GM12878 (cell line): ENCODE data around the gene PACS1. TPM values are rescaled to one million over a fixed set of nuclear protein-coding genes. Genes with fewer than 3 reads are reported as not detected.

Experiments used
- MYC ChIP-seq: IDR thresholded peaks from 2 replicates; pipeline ENCODE4 v1.6.1; 2011; ENCODE audit warnings: mild to moderate bottlenecking, low read length, moderate library complexity, inconsistent platforms; ENCODE audit not compliant: insufficient read depth, insufficient replicate concordance, insufficient read length, severe bottlenecking
- NR2C1 ChIP-seq: fragments of 450-650 bp; IDR thresholded peaks from 2 replicates; pipeline ENCODE4 v1.6.1; 2017; ENCODE audit warnings: antibody characterized with exemption, mild to moderate bottlenecking, moderate library complexity
- NRF1 ChIP-seq: conservative IDR thresholded peaks from 2 replicates; pipeline ENCODE4 v1.6.1; 2011; ENCODE audit warnings: mild to moderate bottlenecking, low read depth, low read length, improper control_type of control experiment
- PML ChIP-seq: IDR thresholded peaks from 2 replicates; pipeline ENCODE4 v1.6.1; 2012; ENCODE audit warnings: low read length, inconsistent platforms
- RCOR1 ChIP-seq: conservative IDR thresholded peaks from 2 replicates; pipeline ENCODE4 v1.6.1; 2012; ENCODE audit warnings: low read depth, low read length, improper control_type of control experiment
- SMAD1 ChIP-seq: fragments of 450-650 bp; IDR thresholded peaks from 2 replicates; pipeline ENCODE4 v1.6.1; 2018; ENCODE audit warnings: mild to moderate bottlenecking, low read depth; ENCODE audit not compliant: partially characterized antibody
- ZNF622 ChIP-seq: fragments of 450-650 bp; IDR thresholded peaks from 2 replicates; pipeline ENCODE4 v1.6.1; 2017; ENCODE audit warnings: mild to moderate bottlenecking, inconsistent platforms
- polyA plus RNA-seq, 11 experiments: library from polyadenylated mRNA; depleted of rRNA in 4 of 11; unstranded in 6 of 11; stranded (reverse) in 5 of 11; fragments of >200 nt; fragmentation: Nextera tagmentation in 4 of 11; fragmentation: Illumina TruSeq in 1 of 11; extraction: Ambion mirVana in 4 of 11; extraction: Trizol in 1 of 11; gene quantifications; 1 replicate in 1 of 11; 2 replicates in 10 of 11; pipeline versions ENCODE4 v1.2.1 to v1.2.3, GENCODE V29; 2011 to 2016; ENCODE audit warnings: inconsistent platforms in 2 of 11, missing spikeins in 2 of 11, low read depth in 1 of 11
- total RNA-seq, 4 experiments: library from RNA; depleted of rRNA in 3 of 4; stranded (reverse); fragments of >200 nt in 3 of 4; fragmentation: Illumina TruSeq in 1 of 4; extraction: Trizol in 1 of 4; gene quantifications; 2 replicates each; pipeline versions ENCODE4 v1.2.1 to v1.2.3, GENCODE V29; 2013 to 2021
- TF ChIP-seq, protein P1 (sequence below): fragments of 450-650 bp; IDR thresholded peaks from 2 replicates; pipeline ENCODE4 v1.6.1; 2017; ENCODE audit warnings: antibody characterized with exemption, mild to moderate bottlenecking, moderate library complexity
- TF ChIP-seq, protein P2 (sequence below): fragments of 450-650 bp; IDR thresholded peaks from 2 replicates; pipeline ENCODE4 v1.6.1; 2017; ENCODE audit warnings: mild to moderate bottlenecking
- TF ChIP-seq, protein P3 (sequence below): fragments of 450-650 bp; formaldehyde crosslinking; IDR thresholded peaks from 2 replicates; pipeline ENCODE4 v1.4.0; 2022; ENCODE audit warnings: mild to moderate bottlenecking, moderate library complexity
- TF ChIP-seq, protein P4 (sequence below): IDR thresholded peaks from 2 replicates; pipeline ENCODE4 v1.6.1; 2012; ENCODE audit warnings: low read depth, low read length, improper control_type of control experiment
- TF ChIP-seq, protein P5 (sequence below), 3 experiments: IDR thresholded peaks in 2 of 3; conservative IDR thresholded peaks in 1 of 3; 2 replicates each; pipeline ENCODE4 v1.5.1; 2011; ENCODE audit warnings: low read depth in 3 of 3, low read length in 3 of 3, mild to moderate bottlenecking in 3 of 3, control low read depth in 2 of 3, moderate library complexity in 2 of 3, inconsistent platforms in 1 of 3, mixed read lengths in 1 of 3; ENCODE audit not compliant: control insufficient read depth in 2 of 3, insufficient read depth in 1 of 3; ENCODE audit errors: extremely low read depth in 1 of 3
- TF ChIP-seq, protein P6 (sequence below): fragments of 150-350 bp; IDR thresholded peaks from 2 replicates; pipeline ENCODE4 v1.6.1; 2016; ENCODE audit warnings: low read depth, low read length

The PACS1 gene
- total and polyA plus RNA-seq, 10 of the 15 experiments (the other 5 are each of a cell fraction or from before 2014, with no cell fraction given), result 1.1 to 74.3 (median 17.9) TPM

DNA sequence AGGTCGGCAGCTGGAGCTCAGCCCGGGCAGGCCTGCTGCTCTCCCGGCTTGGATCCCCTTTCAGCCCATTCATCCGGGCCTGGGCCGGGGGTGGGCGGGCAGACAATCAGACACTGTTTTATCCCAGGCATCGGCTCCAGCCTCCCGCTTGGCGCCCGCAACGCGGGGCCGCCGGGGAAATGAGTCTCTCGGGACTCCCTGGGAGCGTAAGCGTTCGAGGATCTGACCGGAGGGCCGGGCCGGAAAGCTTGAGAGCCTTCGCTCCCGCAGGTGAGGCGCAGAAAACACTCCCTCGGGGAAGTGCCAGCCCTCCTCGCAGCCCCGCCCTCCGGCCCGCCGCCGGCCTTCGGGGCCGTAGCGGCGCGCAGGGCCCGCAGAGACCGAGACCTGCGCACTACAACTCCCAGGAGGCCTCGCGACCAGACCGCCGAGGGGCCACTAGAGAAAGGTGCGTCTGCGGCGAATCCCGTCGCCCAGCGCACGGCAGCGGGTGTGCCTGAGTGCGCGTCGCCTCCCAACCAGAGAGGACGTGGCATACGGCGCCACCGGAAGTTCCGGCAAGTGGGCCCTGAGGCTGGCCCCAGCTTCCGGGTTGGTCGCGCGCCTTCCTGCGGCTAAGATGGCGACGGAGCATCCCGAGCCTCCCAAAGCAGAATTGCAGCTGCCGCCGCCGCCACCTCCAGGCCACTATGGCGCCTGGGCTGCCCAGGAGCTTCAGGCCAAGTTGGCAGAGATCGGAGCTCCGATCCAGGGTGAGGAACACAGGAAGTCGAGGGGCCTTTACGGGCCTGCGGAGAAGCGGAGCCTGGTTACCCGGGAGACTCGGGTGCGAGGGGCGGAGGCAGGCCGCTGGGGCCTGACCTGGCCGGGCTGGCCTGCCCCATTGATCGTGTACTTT, 18.1 kb upstream of the PACS1 start, which contains the start of gene SF3B2 (continued):
- TF ChIP-seq, protein P1, sequence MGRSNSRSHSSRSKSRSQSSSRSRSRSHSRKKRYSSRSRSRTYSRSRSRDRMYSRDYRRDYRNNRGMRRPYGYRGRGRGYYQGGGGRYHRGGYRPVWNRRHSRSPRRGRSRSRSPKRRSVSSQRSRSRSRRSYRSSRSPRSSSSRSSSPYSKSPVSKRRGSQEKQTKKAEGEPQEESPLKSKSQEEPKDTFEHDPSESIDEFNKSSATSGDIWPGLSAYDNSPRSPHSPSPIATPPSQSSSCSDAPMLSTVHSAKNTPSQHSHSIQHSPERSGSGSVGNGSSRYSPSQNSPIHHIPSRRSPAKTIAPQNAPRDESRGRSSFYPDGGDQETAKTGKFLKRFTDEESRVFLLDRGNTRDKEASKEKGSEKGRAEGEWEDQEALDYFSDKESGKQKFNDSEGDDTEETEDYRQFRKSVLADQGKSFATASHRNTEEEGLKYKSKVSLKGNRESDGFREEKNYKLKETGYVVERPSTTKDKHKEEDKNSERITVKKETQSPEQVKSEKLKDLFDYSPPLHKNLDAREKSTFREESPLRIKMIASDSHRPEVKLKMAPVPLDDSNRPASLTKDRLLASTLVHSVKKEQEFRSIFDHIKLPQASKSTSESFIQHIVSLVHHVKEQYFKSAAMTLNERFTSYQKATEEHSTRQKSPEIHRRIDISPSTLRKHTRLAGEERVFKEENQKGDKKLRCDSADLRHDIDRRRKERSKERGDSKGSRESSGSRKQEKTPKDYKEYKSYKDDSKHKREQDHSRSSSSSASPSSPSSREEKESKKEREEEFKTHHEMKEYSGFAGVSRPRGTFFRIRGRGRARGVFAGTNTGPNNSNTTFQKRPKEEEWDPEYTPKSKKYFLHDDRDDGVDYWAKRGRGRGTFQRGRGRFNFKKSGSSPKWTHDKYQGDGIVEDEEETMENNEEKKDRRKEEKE, result no peak
- TF ChIP-seq SMAD1, result no peak
- peak; percentile 84 for TF ChIP-seq NR2C1
- TF ChIP-seq, protein P2, sequence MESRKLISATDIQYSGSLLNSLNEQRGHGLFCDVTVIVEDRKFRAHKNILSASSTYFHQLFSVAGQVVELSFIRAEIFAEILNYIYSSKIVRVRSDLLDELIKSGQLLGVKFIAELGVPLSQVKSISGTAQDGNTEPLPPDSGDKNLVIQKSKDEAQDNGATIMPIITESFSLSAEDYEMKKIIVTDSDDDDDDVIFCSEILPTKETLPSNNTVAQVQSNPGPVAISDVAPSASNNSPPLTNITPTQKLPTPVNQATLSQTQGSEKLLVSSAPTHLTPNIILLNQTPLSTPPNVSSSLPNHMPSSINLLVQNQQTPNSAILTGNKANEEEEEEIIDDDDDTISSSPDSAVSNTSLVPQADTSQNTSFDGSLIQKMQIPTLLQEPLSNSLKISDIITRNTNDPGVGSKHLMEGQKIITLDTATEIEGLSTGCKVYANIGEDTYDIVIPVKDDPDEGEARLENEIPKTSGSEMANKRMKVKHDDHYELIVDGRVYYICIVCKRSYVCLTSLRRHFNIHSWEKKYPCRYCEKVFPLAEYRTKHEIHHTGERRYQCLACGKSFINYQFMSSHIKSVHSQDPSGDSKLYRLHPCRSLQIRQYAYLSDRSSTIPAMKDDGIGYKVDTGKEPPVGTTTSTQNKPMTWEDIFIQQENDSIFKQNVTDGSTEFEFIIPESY, result no peak
- TF ChIP-seq, protein P3, sequence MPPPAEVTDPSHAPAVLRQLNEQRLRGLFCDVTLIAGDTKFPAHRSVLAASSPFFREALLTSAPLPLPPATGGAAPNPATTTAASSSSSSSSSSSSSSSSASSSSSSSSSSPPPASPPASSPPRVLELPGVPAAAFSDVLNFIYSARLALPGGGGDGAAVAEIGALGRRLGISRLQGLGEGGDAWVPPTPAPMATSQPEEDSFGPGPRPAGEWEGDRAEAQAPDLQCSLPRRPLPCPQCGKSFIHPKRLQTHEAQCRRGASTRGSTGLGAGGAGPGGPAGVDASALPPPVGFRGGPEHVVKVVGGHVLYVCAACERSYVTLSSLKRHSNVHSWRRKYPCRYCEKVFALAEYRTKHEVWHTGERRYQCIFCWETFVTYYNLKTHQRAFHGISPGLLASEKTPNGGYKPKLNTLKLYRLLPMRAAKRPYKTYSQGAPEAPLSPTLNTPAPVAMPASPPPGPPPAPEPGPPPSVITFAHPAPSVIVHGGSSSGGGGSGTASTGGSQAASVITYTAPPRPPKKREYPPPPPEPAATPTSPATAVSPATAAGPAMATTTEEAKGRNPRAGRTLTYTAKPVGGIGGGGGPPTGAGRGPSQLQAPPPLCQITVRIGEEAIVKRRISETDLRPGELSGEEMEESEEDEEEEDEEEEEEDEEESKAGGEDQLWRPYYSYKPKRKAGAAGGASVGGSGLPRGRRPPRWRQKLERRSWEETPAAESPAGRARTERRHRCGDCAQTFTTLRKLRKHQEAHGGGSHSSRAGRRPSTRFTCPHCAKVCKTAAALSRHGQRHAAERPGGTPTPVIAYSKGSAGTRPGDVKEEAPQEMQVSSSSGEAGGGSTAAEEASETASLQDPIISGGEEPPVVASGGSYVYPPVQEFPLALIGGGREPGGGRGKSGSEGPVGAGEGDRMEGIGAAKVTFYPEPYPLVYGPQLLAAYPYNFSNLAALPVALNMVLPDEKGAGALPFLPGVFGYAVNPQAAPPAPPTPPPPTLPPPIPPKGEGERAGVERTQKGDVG (CRISPR knock-in tag), result no peak
- TF ChIP-seq, protein P4, sequence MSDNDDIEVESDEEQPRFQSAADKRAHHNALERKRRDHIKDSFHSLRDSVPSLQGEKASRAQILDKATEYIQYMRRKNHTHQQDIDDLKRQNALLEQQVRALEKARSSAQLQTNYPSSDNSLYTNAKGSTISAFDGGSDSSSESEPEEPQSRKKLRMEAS, result peak; percentile 70
- TF ChIP-seq, protein P5, sequence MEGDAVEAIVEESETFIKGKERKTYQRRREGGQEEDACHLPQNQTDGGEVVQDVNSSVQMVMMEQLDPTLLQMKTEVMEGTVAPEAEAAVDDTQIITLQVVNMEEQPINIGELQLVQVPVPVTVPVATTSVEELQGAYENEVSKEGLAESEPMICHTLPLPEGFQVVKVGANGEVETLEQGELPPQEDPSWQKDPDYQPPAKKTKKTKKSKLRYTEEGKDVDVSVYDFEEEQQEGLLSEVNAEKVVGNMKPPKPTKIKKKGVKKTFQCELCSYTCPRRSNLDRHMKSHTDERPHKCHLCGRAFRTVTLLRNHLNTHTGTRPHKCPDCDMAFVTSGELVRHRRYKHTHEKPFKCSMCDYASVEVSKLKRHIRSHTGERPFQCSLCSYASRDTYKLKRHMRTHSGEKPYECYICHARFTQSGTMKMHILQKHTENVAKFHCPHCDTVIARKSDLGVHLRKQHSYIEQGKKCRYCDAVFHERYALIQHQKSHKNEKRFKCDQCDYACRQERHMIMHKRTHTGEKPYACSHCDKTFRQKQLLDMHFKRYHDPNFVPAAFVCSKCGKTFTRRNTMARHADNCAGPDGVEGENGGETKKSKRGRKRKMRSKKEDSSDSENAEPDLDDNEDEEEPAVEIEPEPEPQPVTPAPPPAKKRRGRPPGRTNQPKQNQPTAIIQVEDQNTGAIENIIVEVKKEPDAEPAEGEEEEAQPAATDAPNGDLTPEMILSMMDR (IDR thresholded peaks at IDR 0.05 in 2 of 3, conservative IDR thresholded peaks at IDR 0.05 in 1 of 3; ENCODE audit: control insufficient read depth in 2 of 3, extremely low read depth in 1 of 3, insufficient read depth in 1 of 3, low read depth in 3 of 3, low read length in 3 of 3), result no peak
- TF ChIP-seq RCOR1, result no peak
- TF ChIP-seq NRF1, result peak; percentile 51
- no peak for TF ChIP-seq ZNF622
- TF ChIP-seq PML, result peak; percentile 81; the same call in 1 of the 2 replicates
- TF ChIP-seq, protein P6, sequence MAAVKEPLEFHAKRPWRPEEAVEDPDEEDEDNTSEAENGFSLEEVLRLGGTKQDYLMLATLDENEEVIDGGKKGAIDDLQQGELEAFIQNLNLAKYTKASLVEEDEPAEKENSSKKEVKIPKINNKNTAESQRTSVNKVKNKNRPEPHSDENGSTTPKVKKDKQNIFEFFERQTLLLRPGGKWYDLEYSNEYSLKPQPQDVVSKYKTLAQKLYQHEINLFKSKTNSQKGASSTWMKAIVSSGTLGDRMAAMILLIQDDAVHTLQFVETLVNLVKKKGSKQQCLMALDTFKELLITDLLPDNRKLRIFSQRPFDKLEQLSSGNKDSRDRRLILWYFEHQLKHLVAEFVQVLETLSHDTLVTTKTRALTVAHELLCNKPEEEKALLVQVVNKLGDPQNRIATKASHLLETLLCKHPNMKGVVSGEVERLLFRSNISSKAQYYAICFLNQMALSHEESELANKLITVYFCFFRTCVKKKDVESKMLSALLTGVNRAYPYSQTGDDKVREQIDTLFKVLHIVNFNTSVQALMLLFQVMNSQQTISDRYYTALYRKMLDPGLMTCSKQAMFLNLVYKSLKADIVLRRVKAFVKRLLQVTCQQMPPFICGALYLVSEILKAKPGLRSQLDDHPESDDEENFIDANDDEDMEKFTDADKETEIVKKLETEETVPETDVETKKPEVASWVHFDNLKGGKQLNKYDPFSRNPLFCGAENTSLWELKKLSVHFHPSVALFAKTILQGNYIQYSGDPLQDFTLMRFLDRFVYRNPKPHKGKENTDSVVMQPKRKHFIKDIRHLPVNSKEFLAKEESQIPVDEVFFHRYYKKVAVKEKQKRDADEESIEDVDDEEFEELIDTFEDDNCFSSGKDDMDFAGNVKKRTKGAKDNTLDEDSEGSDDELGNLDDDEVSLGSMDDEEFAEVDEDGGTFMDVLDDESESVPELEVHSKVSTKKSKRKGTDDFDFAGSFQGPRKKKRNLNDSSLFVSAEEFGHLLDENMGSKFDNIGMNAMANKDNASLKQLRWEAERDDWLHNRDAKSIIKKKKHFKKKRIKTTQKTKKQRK, result no peak
- no peak for TF ChIP-seq MYC
